Endometrial microvascular endothelial cells (primary cell): Measurements from ENCODE around the gene DSCAM. TPM values are rescaled to one million over a fixed set of nuclear protein-coding genes. Genes with fewer than 3 reads are reported as not detected.

Source experiments
- in situ Hi-C: cut with HindIII; loops from 2 replicates; pipeline ENCODE4 v1.10.0; 2017; ENCODE audit warnings: low sequenced_read_pairs, low pct_unique_long_range_greater_than_20kb; ENCODE audit errors: inconsistent ontology term
- total RNA-seq: library from RNA; depleted of rRNA; stranded (reverse); fragments of >200 nt; gene quantifications from one replicate; pipeline ENCODE4 v1.2.3, GENCODE V29; 2015; ENCODE audit errors: inconsistent ontology term

DSCAM gene
- total RNA-seq, 1 donor from 2014 or later, result not detected

- in situ Hi-C loops, result no loop called here
These were observed 51.6 kb downstream of the DSCAM start for GRCh38 chr21:40795313-40795712.

- in situ Hi-C loops, result no loop called here
These were observed 54.1 kb downstream of the DSCAM start for GRCh38 chr21:40792691-40793456.

GRCh38 chr21:40788635-40789034 lies 58.3 kb downstream of the DSCAM start:
- in situ Hi-C loops, result no loop called here

- in situ Hi-C loops, result no loop called here
These were observed 63.6 kb downstream of the DSCAM start for GRCh38 chr21:40783404-40783803.

GRCh38 chr21:40770435-40771055 lies 76.4 kb downstream of the DSCAM start:
- in situ Hi-C loops, result no loop called here

- in situ Hi-C loops, result no loop called here
These were observed 77.7 kb downstream of the DSCAM start for GRCh38 chr21:40769231-40769630.

- in situ Hi-C loops, result no loop called here
These were observed 78.9 kb downstream of the DSCAM start for GRCh38 chr21:40768056-40768455.

GRCh38 chr21:40766381-40766780 lies 80.6 kb downstream of the DSCAM start:
- in situ Hi-C loops, result no loop called here

- in situ Hi-C loops, result no loop called here
These were observed 81.1 kb downstream of the DSCAM start for GRCh38 chr21:40765811-40766210.

GRCh38 chr21:40760821-40761220 lies 86.1 kb downstream of the DSCAM start:
- in situ Hi-C loops, result no loop called here

- in situ Hi-C loops, result no loop called here
These were observed 87.9 kb downstream of the DSCAM start for GRCh38 chr21:40759061-40759460.

- in situ Hi-C loops, result no loop called here
These were observed 89.6 kb downstream of the DSCAM start for GRCh38 chr21:40757366-40757765.

GRCh38 chr21:40754466-40754865 lies 92.5 kb downstream of the DSCAM start:
- in situ Hi-C loops, result no loop called here

GRCh38 chr21:40753756-40754155 lies 93.2 kb downstream of the DSCAM start:
- in situ Hi-C loops, result no loop called here

GRCh38 chr21:40752125-40752524 lies 94.8 kb downstream of the DSCAM start:
- in situ Hi-C loops, result no loop called here

GRCh38 chr21:40751221-40751620 lies 95.7 kb downstream of the DSCAM start:
- in situ Hi-C loops, result no loop called here

- in situ Hi-C loops, result no loop called here
These were observed 110.8 kb downstream of the DSCAM start for GRCh38 chr21:40736145-40736544.

- in situ Hi-C loops, result no loop called here
These were observed 113.9 kb downstream of the DSCAM start for GRCh38 chr21:40733024-40733397.

GRCh38 chr21:40732253-40733023 lies 114.5 kb downstream of the DSCAM start:
- in situ Hi-C loops, result no loop called here

GRCh38 chr21:40731206-40731605 lies 115.8 kb downstream of the DSCAM start:
- in situ Hi-C loops, result no loop called here
